Measurements from ENCODE around the gene ZNF716.

Gene ZNF716

DNA sequence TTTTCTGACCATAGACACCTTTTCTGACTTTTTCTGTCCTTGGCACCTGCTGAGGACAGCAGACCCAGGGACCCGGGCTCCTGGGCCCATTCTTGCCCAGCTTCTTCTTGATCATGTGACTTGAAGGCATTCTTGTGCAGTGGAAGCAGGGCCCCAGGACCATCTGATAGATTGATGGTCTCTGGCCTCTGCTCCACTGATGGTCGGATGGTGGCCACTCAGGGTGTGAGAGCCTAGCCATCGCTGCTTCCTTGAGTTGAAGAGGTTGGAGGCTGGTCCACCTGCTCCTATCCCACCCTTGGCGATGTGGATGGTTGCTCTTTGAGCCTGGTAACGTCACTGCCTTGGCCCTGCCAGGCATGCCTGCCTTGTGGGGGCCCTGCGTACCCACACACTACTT is 37.8 kb upstream of the ZNF716 start:
- DNase-seq (ENCODE audit: low read depth), result no peak
- TF ChIP-seq, protein P1, sequence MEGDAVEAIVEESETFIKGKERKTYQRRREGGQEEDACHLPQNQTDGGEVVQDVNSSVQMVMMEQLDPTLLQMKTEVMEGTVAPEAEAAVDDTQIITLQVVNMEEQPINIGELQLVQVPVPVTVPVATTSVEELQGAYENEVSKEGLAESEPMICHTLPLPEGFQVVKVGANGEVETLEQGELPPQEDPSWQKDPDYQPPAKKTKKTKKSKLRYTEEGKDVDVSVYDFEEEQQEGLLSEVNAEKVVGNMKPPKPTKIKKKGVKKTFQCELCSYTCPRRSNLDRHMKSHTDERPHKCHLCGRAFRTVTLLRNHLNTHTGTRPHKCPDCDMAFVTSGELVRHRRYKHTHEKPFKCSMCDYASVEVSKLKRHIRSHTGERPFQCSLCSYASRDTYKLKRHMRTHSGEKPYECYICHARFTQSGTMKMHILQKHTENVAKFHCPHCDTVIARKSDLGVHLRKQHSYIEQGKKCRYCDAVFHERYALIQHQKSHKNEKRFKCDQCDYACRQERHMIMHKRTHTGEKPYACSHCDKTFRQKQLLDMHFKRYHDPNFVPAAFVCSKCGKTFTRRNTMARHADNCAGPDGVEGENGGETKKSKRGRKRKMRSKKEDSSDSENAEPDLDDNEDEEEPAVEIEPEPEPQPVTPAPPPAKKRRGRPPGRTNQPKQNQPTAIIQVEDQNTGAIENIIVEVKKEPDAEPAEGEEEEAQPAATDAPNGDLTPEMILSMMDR (IDR thresholded peaks at IDR 0.05; ENCODE audit: low read depth, low read length, missing control alignments), result no peak
- no peak overlapping the region for H3K4me3 ChIP-seq (ENCODE audit: low read depth, low read length)

DNA sequence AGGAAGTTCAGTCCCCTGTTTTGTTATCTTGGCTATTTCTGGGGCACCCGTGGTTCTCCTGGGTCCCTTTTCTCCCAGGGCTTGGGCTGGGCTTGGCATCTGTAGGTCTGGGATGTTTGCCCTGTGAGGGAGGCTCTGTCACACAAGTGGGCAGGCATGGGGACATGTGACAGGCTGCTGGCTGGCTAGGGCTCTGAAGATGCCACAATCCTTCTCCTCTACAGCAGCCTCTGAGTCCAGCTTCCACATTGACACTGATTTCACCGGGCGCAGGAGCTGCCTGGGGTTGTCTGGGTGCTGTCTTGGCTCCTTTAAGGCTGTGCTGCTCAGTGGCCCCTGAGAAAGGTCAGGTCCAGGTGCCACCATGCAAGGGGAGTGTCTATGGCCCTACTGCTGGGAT is 37.4 kb upstream of the ZNF716 start:
- no peak overlapping the region for H3K4me3 ChIP-seq (ENCODE audit: low read depth, low read length)
- TF ChIP-seq, protein P1 (IDR thresholded peaks at IDR 0.05; ENCODE audit: low read depth, low read length, missing control alignments), result no peak
- DNase-seq (ENCODE audit: low read depth), result no peak

DNA sequence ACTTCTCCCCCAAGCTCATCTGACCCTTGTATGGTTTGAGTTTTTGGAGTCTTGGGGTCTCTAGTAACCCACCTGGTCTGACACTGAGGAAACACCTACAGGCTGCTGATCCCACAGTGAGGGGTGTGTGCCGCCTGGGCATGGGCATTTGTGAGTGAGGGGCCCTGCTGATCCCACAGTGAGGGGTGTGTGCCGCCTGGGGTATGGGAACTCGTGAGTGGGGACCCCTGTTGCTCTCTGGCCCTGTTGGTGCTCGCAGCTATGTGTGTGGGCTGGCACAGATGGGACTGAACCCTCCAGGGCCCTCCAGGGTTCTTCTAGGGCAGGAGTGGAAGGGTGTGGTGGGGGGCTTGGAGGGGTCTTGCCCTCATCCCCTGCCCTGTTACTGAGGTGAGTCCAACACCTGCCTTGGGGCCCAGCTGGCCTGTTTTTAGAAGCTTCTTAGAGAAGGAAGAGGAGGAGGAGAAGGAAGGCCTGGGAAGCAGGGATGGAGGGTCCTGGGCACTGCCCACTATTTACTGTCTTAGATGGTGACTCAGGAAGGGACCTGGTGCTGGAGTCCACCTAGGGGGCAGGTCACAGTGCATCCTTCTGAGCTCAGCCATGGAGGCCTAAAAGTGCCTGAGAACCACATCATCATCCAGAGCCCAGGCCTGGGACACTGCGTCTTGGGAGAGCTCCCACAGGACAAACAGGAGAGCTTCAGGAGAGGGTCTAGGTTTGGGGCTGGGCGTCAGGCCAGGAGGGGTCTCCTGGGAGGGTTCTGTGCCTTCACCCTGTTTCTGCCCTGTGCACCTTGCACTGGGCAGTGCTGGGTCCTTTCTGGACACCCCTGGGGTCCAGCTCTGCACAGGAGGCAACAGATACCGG is 36.2 kb upstream of the ZNF716 start:
- TF ChIP-seq, protein P1 (IDR thresholded peaks at IDR 0.05; ENCODE audit: low read depth, low read length, missing control alignments), result no peak
- H3K4me3 ChIP-seq (ENCODE audit: low read depth, low read length), result no peak overlapping the region
- DNase-seq (ENCODE audit: low read depth), result no peak

DNA sequence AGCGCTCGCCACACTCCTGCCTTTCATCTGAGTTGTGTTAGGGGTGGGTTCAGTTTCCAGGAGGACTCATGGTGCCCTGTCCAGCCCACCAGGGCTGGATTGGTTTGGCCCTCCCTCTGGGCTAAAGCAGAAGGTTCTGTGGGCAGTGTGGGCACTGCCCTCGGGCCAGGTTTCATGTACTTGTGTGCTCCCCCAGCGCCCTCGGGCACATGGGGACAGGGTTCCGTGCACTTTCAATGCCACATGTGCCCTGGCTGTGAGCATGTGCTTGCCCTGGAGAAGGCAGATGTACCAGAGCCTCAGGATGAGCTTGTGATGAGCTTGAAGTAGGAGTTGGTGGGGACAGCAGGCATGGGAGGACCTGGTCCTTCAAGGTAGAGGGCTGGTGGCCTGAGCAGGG is 35.6 kb upstream of the ZNF716 start:
- DNase-seq (ENCODE audit: low read depth), result no peak
- TF ChIP-seq, protein P1 (IDR thresholded peaks at IDR 0.05; ENCODE audit: low read depth, low read length, missing control alignments), result no peak
- no peak overlapping the region for H3K4me3 ChIP-seq (ENCODE audit: low read depth, low read length)

DNA sequence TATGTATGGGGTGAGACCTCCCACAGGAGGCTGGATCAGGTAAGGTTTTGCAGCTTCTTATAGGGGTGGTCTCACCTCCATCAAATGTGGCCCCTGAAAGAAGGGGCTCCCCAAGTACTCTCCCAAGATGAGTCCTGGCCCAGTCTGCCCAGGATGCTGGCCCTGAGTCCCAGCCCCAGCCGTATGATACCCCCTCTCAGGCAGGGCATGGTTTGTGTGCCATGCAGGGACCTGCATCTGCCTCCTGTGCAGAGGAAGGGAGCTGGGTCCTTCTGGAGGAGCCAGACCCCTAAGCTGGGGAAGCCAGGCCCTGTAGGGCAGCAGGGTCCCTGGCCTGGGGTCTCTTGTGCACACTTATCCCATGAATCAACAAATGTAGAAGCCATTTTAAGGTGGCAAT is 35.1 kb upstream of the ZNF716 start:
- DNase-seq (ENCODE audit: low read depth), result no peak
- H3K4me3 ChIP-seq (ENCODE audit: low read depth, low read length), result no peak overlapping the region
- TF ChIP-seq, protein P1 (IDR thresholded peaks at IDR 0.05; ENCODE audit: low read depth, low read length, missing control alignments), result no peak

DNA sequence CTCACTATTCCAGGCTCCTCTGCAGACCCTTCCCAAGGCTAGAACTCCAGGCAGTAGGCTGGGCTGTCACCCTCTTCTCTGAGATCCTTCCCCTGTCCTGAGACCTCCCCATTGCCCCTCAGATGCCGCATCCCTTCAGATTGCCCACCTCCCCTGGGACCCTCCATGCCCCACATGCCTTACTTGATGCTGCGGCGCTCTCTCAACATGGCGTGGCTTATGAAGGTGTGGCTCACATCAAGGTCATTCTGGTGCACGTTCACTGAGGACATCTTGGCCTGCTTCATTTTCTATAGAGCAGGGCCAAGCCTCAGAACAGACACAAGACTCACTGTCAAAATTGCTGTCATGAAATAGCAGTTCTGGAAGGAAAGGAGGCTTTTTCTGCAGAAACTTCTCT is 34.7 kb upstream of the ZNF716 start:
- no peak overlapping the region for H3K4me3 ChIP-seq (ENCODE audit: low read depth, low read length)
- TF ChIP-seq, protein P1 (IDR thresholded peaks at IDR 0.05; ENCODE audit: low read depth, low read length, missing control alignments), result no peak
- no peak for DNase-seq (ENCODE audit: low read depth)

DNA sequence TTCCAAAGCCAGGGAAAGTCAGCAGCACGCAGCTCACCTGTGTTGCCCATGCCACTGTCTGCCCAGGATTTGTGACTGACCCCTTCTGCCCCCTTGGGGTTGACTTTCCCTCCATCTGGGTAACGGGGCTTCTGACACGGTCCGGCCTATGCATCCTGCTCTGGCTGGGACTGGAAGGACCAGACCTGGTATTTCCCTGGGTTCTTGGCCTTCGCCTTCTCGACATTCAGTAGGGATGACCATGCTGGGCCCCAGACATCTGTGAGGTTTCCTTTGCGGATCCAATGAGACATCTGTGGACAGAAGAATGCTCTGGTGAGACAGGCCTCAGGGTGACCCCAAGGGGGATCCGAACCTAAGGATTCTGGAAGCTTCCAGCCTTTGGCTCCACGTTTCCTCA is 34.2 kb upstream of the ZNF716 start:
- TF ChIP-seq, protein P1 (IDR thresholded peaks at IDR 0.05; ENCODE audit: low read depth, low read length, missing control alignments), result no peak
- DNase-seq (ENCODE audit: low read depth), result no peak
- no peak overlapping the region for H3K4me3 ChIP-seq (ENCODE audit: low read depth, low read length)

All from GM12864 (cell line).